ENCODE measurements around the gene SLC13A1.
"Not testable (repeated sequence)": the region's sequence is repeated elsewhere in the genome, so short reads cannot be mapped to it uniquely, and the experiment has no call there.

SLC13A1 gene

GRCh38 chr7:123112833-123113232 is 86.9 kb downstream of the SLC13A1 start:
- TF ChIP-seq CTCF (IDR thresholded peaks at IDR 0.05; ENCODE audit: insufficient read depth, low read length, missing control alignments), result no peak
- ChIA-PET CTCF (no interaction called here), POLR2A (no interaction called here)

GRCh38 chr7:123099712-123100111 is 100.1 kb downstream of the SLC13A1 start:
- ChIA-PET CTCF (no interaction called here), POLR2A (no interaction called here)
- DNase-seq (ENCODE audit: low read depth, low spot score), result no peak
- TF ChIP-seq CTCF (IDR thresholded peaks at IDR 0.05; ENCODE audit: insufficient read depth, low read length, missing control alignments), result no peak
- no peak overlapping the region for H3K4me3 ChIP-seq (ENCODE audit: low read depth, low read length)

More at GRCh38 chr7:123112833-123113232, 86.9 kb downstream of the SLC13A1 start:
- no peak overlapping the region for H3K4me3 ChIP-seq (ENCODE audit: low read depth, low read length)
- DNase-seq (ENCODE audit: low read depth, low spot score), result no peak

DNA sequence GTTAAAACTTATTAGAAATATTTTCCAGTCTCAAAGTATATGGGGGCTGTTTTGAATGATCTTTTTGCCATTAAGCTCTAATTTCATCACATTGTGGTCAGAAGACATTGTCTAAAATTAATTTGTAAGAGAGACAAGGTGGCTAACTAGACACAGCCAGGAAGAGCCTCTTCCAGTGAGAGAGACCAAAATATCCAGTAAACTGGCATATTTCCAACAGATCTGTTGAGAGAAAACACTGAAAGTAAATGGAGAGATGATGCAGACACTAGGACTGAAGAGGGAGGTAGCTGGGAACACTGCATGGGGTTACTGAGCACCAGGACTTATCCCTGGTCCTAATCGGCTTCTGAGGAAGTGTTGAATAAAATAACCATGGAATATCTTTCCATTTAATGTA is 102.8 kb downstream of the SLC13A1 start:
- ChIA-PET POLR2A (no interaction called here), CTCF (no interaction called here)
- no peak overlapping the region for H3K4me3 ChIP-seq (ENCODE audit: low read depth, low read length)
- TF ChIP-seq CTCF (IDR thresholded peaks at IDR 0.05; ENCODE audit: insufficient read depth, low read length, missing control alignments), result no peak
- DNase-seq (ENCODE audit: low read depth, low spot score), result no peak

DNA sequence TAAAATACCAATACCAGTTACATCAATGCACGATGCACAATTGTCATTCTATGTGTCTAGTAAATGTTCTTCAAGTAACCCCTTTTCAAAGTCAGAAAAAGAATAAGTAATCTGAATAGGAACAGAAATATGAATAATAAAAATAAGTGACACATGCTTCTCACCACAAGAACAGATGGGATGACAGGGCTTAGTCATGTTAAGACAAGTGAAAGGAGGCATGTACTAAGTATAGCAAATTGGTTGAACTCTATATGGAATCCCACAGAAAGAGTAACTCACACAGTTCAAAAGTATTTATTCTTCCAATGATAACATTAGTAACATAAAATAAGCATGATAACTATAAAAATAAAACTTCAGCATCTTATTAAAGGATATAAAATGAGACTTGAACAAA is 103.3 kb downstream of the SLC13A1 start:
- ChIA-PET CTCF (no interaction called here), POLR2A (no interaction called here)
- no peak overlapping the region for H3K4me3 ChIP-seq (ENCODE audit: low read depth, low read length)
- no peak for DNase-seq (ENCODE audit: low read depth, low spot score)
- TF ChIP-seq CTCF (IDR thresholded peaks at IDR 0.05; ENCODE audit: insufficient read depth, low read length, missing control alignments), result no peak

DNA sequence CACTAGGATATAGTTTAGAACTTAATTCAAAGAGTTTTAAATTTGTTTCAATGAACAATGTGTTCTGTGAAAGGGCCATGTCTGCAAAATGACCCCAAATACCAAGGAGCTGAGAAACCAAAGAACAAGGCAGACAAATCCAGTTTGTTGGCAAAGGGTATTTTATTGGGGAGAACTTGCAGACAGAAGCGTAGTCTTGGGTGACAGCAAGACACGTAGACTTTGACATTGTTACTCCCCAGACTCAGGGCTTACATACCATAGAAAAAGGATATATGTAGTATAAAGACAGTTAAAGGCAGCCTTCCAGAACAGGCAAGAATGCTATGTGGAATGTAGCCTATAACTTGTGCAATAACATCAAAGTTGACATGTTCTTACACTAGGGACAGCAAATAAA is 109.3 kb downstream of the SLC13A1 start:
- no peak overlapping the region for H3K4me3 ChIP-seq (ENCODE audit: low read depth, low read length)
- no peak for DNase-seq (ENCODE audit: low read depth, low spot score)
- no peak for TF ChIP-seq CTCF (IDR thresholded peaks at IDR 0.05; ENCODE audit: insufficient read depth, low read length, missing control alignments)
- CTCF ChIA-PET, result no interaction called here
- POLR2A ChIA-PET, result no interaction called here

DNA sequence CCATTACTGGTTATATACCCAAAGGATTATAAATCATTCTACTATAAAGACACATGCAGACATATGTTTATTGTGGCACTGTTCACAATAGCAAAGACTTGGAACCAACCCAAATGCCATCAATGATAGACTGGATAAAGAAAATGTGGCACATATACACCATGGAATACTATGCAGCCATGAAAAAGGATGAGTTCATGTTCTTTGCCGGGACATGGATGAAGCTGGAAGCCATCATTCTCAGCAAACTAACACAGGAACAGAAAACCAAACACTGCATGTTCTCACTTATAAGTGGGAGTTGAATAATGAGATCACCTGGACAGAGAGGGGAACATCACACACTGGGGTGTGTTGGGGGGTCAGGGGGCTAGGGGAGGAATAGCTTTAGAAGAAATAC is 112.9 kb downstream of the SLC13A1 start:
- POLR2A ChIA-PET; CTCF ChIA-PET; DNase-seq (ENCODE audit: low read depth, low spot score); H3K4me3 ChIP-seq (ENCODE audit: low read depth, low read length): not testable (repeated sequence)

DNA sequence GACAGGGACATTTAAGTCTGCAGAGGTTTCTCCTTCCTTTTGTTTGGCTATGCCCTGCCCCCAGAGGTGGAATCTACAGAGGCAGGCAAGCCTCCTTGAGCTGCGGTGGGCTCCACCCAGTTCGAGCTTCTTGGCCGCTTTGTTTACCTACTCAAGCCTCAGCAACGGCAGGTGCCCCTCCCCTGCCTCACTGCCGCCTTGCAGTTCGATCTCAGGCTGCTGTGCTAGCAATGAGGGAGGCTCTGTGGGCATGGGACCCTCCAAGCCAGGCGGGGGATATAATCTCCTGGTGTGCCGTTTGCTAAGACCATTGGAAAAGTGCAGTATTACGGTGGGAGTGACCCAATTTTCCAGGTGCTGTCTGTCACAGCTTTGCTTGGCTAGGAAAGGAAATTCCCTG is 114.9 kb downstream of the SLC13A1 start:
- DNase-seq (ENCODE audit: low read depth, low spot score); POLR2A ChIA-PET; CTCF ChIA-PET; H3K4me3 ChIP-seq (ENCODE audit: low read depth, low read length): not testable (repeated sequence)

GRCh38 chr7:123079021-123079420 is 120.7 kb downstream of the SLC13A1 start:
- ChIA-PET POLR2A (no interaction called here), CTCF (no interaction called here)
- no peak for DNase-seq (ENCODE audit: low read depth, low spot score)
- no peak overlapping the region for H3K4me3 ChIP-seq (ENCODE audit: low read depth, low read length)
- TF ChIP-seq CTCF (IDR thresholded peaks at IDR 0.05; ENCODE audit: insufficient read depth, low read length, missing control alignments), result no peak
